ENCODE data around the gene STMP1. TPM values are rescaled to one million over a fixed set of nuclear protein-coding genes. Genes with fewer than 3 reads are reported as not detected.
A peak's percentile ranks its signal among the peaks of the same experiment; 100 is the strongest.

Gene STMP1
- total RNA-seq, 1 experiment from 2014 or later = 77.0 TPM

DNA sequence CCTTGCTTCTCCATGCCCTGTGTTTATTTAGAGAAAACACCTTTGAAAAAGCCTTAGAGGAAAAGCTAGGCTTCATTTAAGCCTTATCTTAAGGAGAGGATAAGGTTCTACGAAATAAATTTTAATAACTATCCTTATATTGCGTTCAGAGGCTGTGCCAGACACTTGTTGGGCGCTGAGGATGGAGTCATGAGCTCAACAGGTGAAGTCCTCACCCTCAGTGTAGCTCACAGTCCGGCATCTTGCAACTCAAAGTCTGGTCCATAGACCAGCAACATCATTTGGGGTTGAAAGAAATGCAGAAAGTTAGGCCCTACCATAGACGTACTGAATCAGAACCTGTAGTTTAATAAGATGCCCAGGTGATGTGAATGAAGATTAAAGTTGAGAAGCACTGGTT is 3.8 kb upstream of the STMP1 start:
- H3K27me3 ChIP-seq (ENCODE audit: insufficient read depth, low read depth) = no peaks in the 10 kb centered on the region
- H3K4me2 ChIP-seq = no peak overlapping the region
- POLR2A ChIA-PET (ENCODE audit: unreplicated experiment) = no interaction called here
- CTCF ChIA-PET = interaction anchor here (0.7 kb wide), 1 partner anchor 326 kb away, joined by 7 read pairs; no protein-coding TSS in a partner anchor
- BruUV-seq (replicated peaks) = no TSS peak
- H3K4me1 ChIP-seq (replicated peaks; ENCODE audit: insufficient read depth) = peaks cover 2% of the 10 kb centered on the region
- no peak for DNase-seq
- H3K9me3 ChIP-seq (ENCODE audit: insufficient read depth, low read depth) = no peaks in the 10 kb centered on the region
- H3K79me2 ChIP-seq (ENCODE audit: low read depth) = peaks cover 12% of the 10 kb centered on the region
- TF ChIP-seq, protein P1, sequence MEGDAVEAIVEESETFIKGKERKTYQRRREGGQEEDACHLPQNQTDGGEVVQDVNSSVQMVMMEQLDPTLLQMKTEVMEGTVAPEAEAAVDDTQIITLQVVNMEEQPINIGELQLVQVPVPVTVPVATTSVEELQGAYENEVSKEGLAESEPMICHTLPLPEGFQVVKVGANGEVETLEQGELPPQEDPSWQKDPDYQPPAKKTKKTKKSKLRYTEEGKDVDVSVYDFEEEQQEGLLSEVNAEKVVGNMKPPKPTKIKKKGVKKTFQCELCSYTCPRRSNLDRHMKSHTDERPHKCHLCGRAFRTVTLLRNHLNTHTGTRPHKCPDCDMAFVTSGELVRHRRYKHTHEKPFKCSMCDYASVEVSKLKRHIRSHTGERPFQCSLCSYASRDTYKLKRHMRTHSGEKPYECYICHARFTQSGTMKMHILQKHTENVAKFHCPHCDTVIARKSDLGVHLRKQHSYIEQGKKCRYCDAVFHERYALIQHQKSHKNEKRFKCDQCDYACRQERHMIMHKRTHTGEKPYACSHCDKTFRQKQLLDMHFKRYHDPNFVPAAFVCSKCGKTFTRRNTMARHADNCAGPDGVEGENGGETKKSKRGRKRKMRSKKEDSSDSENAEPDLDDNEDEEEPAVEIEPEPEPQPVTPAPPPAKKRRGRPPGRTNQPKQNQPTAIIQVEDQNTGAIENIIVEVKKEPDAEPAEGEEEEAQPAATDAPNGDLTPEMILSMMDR (conservative IDR thresholded peaks at IDR 0.05) = no peak
- no peak overlapping the region for H2AFZ ChIP-seq
- no peaks in the 10 kb centered on the region for H3K9me2 ChIP-seq (ENCODE audit: insufficient read depth)
- H4K20me1 ChIP-seq (ENCODE audit: insufficient read depth) = no peaks in the 10 kb centered on the region
- no peak overlapping the region for H3K4me3 ChIP-seq
- intact Hi-C loops (cut with micrococcal nuclease; ENCODE audit: unreplicated experiment) = no loop called here
- peaks cover 21% of the 10 kb centered on the region for H3F3A ChIP-seq (ENCODE audit: insufficient read depth, low read depth)
- H3K36me3 ChIP-seq (ENCODE audit: low read depth) = no peaks in the 10 kb centered on the region
- no peak overlapping the region for H3K27ac ChIP-seq

DNA sequence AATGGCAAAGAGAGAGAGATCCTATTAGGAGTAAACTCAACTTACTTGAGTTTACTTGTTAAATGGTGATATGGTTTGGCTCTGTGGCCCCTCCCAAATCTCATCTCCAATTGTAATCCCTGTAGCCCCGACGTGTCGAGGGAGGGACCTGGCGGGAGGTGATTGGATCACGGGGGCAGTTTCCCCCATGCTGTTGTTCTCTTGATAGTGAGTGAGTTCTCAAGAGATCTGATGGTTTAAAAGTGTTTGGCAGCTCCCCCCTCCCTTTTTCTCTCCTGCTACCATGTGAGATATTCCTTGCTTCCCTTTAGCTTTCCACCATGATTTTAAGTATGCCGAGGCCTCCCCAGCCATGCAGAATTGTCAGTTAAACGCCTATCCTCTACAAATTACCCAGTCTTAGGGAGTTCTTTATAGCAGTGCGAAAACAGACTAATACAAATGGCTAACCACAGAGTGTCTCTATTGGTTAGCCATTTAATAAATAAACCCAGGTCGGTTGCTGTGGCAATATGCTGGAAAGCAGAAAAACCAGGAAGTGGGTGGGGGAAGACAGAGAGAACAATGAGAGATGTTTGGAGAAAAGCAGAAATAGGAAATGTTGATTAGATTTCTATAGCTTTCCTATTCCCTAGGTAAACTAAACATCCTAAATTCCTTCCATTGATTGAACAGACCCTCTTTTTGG is 3.0 kb upstream of the STMP1 start:
- no TSS peak for BruUV-seq (replicated peaks)
- Histone ChIP-seq H3K36me3 (ENCODE audit: low read depth) (no peaks in the 10 kb centered on the region), H3F3A (ENCODE audit: insufficient read depth, low read depth) (peaks cover 21% of the 10 kb centered on the region), H3K4me3 (no peak overlapping the region), H3K4me2 (no peak overlapping the region), H3K9me2 (ENCODE audit: insufficient read depth) (no peaks in the 10 kb centered on the region), H3K27ac (no peak overlapping the region), H2AFZ (no peak overlapping the region), H3K4me1 (replicated peaks; ENCODE audit: insufficient read depth) (peaks cover 10% of the 10 kb centered on the region), H3K27me3 (ENCODE audit: insufficient read depth, low read depth) (no peaks in the 10 kb centered on the region), H3K79me2 (ENCODE audit: low read depth) (peaks cover 19% of the 10 kb centered on the region), H4K20me1 (ENCODE audit: insufficient read depth) (0 out of 2 replicates have a peak, but pooled peaks cover under 1% of the 10 kb centered on the region), H3K9me3 (ENCODE audit: insufficient read depth, low read depth) (no peaks in the 10 kb centered on the region)
- TF ChIP-seq EZH2 (IDR thresholded peaks at IDR 0.05; ENCODE audit: low read depth) = no peak
- TF ChIP-seq, protein P1 (conservative IDR thresholded peaks at IDR 0.05) = no peak
- POLR2A ChIA-PET (ENCODE audit: unreplicated experiment) = no interaction called here
- CTCF ChIA-PET = no interaction called here
- intact Hi-C loops (cut with micrococcal nuclease; ENCODE audit: unreplicated experiment) = no loop called here
- no peak for DNase-seq

DNA sequence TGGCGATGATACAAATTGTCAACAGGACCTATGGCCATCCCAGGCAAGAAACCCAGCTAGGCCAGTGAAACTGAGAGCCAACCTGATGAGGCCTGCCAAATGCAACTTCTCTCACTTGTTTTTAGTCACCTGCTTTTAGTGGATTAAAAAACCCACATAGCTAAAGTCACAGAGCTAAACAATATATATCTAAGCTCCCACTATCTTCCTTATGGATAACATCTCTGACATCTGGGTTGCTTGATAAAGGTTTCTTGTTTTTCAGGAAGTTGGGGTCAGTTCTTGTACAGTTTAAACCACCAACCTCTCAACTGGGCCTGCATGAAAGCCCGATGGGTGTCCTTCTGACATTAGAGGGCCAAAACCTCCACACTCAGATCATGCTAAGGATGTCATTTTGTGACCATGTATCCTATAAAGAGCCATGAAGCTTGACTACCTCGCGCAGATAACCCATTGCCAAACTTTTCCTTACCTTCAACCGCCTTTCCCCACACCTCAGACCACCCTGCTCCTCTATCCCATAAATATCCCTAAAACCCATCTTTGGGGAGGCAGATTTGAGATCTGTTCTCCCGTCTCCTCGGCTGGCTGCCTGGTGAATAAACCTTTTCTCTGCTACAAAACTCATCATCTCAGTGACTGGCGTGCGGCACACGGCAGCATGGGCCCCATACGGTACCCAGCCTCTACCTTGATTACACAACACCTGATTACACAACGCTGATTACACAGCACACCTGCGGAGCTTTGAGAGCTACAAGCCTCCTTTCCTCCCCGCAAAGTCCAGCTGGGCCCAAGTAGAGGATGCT is 797 bp upstream of the STMP1 start:
- Histone ChIP-seq H3K4me3 (peak overlapping the region; percentile 99), H3K9me3 (ENCODE audit: insufficient read depth, low read depth) (no peaks in the 10 kb centered on the region), H3K79me2 (ENCODE audit: low read depth) (peaks cover 42% of the 10 kb centered on the region), H2AFZ (peak overlapping the region; percentile 93), H4K20me1 (ENCODE audit: insufficient read depth) (0 out of 2 replicates have a peak, but pooled peaks cover 6% of the 10 kb centered on the region), H3K27ac (peak overlapping the region; percentile 92), H3F3A (ENCODE audit: insufficient read depth, low read depth) (peaks cover 21% of the 10 kb centered on the region), H3K36me3 (ENCODE audit: low read depth) (no peaks in the 10 kb centered on the region), H3K27me3 (ENCODE audit: insufficient read depth, low read depth) (no peaks in the 10 kb centered on the region), H3K9me2 (ENCODE audit: insufficient read depth) (no peaks in the 10 kb centered on the region), H3K4me1 (replicated peaks; ENCODE audit: insufficient read depth) (peaks cover 16% of the 10 kb centered on the region), H3K4me2 (peak overlapping the region; percentile 72)
- ChIA-PET CTCF (interaction anchor here (2.3 kb wide), 1 partner anchor 11 kb away, joined by 12 read pairs; no protein-coding TSS in a partner anchor), POLR2A (ENCODE audit: unreplicated experiment) (no interaction called here)
- no peak for DNase-seq
- TF ChIP-seq, protein P1 (conservative IDR thresholded peaks at IDR 0.05) = no peak
- TF ChIP-seq EZH2 (IDR thresholded peaks at IDR 0.05; ENCODE audit: low read depth) = no peak
- intact Hi-C loops (cut with micrococcal nuclease; ENCODE audit: unreplicated experiment) = loop anchor here (2.0 to 5.0 kb wide), 2 partner anchors 139 to 1931 kb away; no protein-coding TSS in a partner anchor
- BruUV-seq (replicated peaks) = TSS peak; percentile 75

Measured in PC-9 (cell line).